ENCODE results near the gene TSPYL4.

The TSPYL4 gene

GRCh38 chr6:116229287-116229913 lies 24.5 kb downstream of the TSPYL4 start:
- Mint-ChIP-seq H3K27ac (no peak overlapping the region), H3K4me1 (ENCODE audit: low read depth) (no peaks in the 10 kb centered on the region), H3K36me3 (ENCODE audit: low read depth) (peaks cover 2% of the 10 kb centered on the region), H3K9me3 (no peaks in the 10 kb centered on the region), H3K27me3 (no peaks in the 10 kb centered on the region), H3K4me3 (no peak overlapping the region)
- intact Hi-C loops (cut with micrococcal nuclease), result no loop called here

- Mint-ChIP-seq H3K4me1 (ENCODE audit: low read depth) (peaks cover 5% of the 10 kb centered on the region), H3K9me3 (no peaks in the 10 kb centered on the region), H3K27me3 (no peaks in the 10 kb centered on the region), H3K4me3 (no peak overlapping the region), H3K27ac (no peak overlapping the region), H3K36me3 (ENCODE audit: low read depth) (peaks cover 11% of the 10 kb centered on the region)
- intact Hi-C loops (cut with micrococcal nuclease), result no loop called here
Measured at GRCh38 chr6:116223355-116223754, 30.5 kb downstream of the TSPYL4 start.

GRCh38 chr6:116221911-116222310 lies 32.0 kb downstream of the TSPYL4 start:
- peaks cover 11% of the 10 kb centered on the region for H3K36me3 Mint-ChIP-seq (ENCODE audit: low read depth)
- no peaks in the 10 kb centered on the region for H3K9me3 Mint-ChIP-seq
- H3K27me3 Mint-ChIP-seq, result no peaks in the 10 kb centered on the region
- H3K4me1 Mint-ChIP-seq (ENCODE audit: low read depth), result peaks cover 5% of the 10 kb centered on the region
- intact Hi-C loops (cut with micrococcal nuclease), result no loop called here
- H3K27ac Mint-ChIP-seq, result no peak overlapping the region
- no peak overlapping the region for H3K4me3 Mint-ChIP-seq

GRCh38 chr6:116221067-116221466 lies 32.8 kb downstream of the TSPYL4 start:
- intact Hi-C loops (cut with micrococcal nuclease), result no loop called here
- peaks cover 11% of the 10 kb centered on the region for H3K36me3 Mint-ChIP-seq (ENCODE audit: low read depth)
- H3K27ac Mint-ChIP-seq, result no peak overlapping the region
- no peak overlapping the region for H3K4me3 Mint-ChIP-seq
- H3K27me3 Mint-ChIP-seq, result no peaks in the 10 kb centered on the region
- no peaks in the 10 kb centered on the region for H3K9me3 Mint-ChIP-seq
- H3K4me1 Mint-ChIP-seq (ENCODE audit: low read depth), result peaks cover 5% of the 10 kb centered on the region

- no peak overlapping the region for H3K4me3 Mint-ChIP-seq
- H3K9me3 Mint-ChIP-seq, result no peaks in the 10 kb centered on the region
Measured at GRCh38 chr6:116218866-116219265, 35.0 kb downstream of the TSPYL4 start.

GRCh38 chr6:116218172-116218633 lies 35.7 kb downstream of the TSPYL4 start:
- Mint-ChIP-seq H3K27ac (no peak overlapping the region), H3K9me3 (no peaks in the 10 kb centered on the region), H3K4me1 (ENCODE audit: low read depth) (peaks cover 5% of the 10 kb centered on the region), H3K4me3 (no peak overlapping the region), H3K27me3 (no peaks in the 10 kb centered on the region), H3K36me3 (ENCODE audit: low read depth) (peaks cover under 1% of the 10 kb centered on the region)
- intact Hi-C loops (cut with micrococcal nuclease), result loop anchor here (1.0 to 2.0 kb wide), 2 partner anchors 343 to 427 kb away; no protein-coding TSS in a partner anchor

More at GRCh38 chr6:116218866-116219265, 35.0 kb downstream of the TSPYL4 start:
- Mint-ChIP-seq H3K27ac (no peak overlapping the region), H3K36me3 (ENCODE audit: low read depth) (peaks cover 6% of the 10 kb centered on the region), H3K4me1 (ENCODE audit: low read depth) (peaks cover 5% of the 10 kb centered on the region), H3K27me3 (no peaks in the 10 kb centered on the region)
- intact Hi-C loops (cut with micrococcal nuclease), result loop anchor here (1.0 to 2.0 kb wide), 2 partner anchors 342 to 426 kb away; no protein-coding TSS in a partner anchor

GRCh38 chr6:116217069-116217468 lies 36.8 kb downstream of the TSPYL4 start:
- H3K9me3 Mint-ChIP-seq, result no peaks in the 10 kb centered on the region
- peaks cover 5% of the 10 kb centered on the region for H3K4me1 Mint-ChIP-seq (ENCODE audit: low read depth)
- H3K27me3 Mint-ChIP-seq, result no peaks in the 10 kb centered on the region
- no peak overlapping the region for H3K4me3 Mint-ChIP-seq
- intact Hi-C loops (cut with micrococcal nuclease), result no loop called here
- H3K27ac Mint-ChIP-seq, result no peak overlapping the region
- no peaks in the 10 kb centered on the region for H3K36me3 Mint-ChIP-seq (ENCODE audit: low read depth)

GRCh38 chr6:116215414-116215813 lies 38.5 kb downstream of the TSPYL4 start:
- Mint-ChIP-seq H3K27ac (no peak overlapping the region), H3K4me1 (ENCODE audit: low read depth) (peaks cover 5% of the 10 kb centered on the region), H3K36me3 (ENCODE audit: low read depth) (no peaks in the 10 kb centered on the region), H3K27me3 (no peaks in the 10 kb centered on the region), H3K4me3 (no peak overlapping the region), H3K9me3 (no peaks in the 10 kb centered on the region)
- intact Hi-C loops (cut with micrococcal nuclease), result no loop called here

- Mint-ChIP-seq H3K36me3 (ENCODE audit: low read depth) (no peaks in the 10 kb centered on the region), H3K9me3 (no peaks in the 10 kb centered on the region), H3K4me1 (ENCODE audit: low read depth) (peaks cover 4% of the 10 kb centered on the region), H3K4me3 (no peak overlapping the region), H3K27ac (no peak overlapping the region), H3K27me3 (no peaks in the 10 kb centered on the region)
- intact Hi-C loops (cut with micrococcal nuclease), result no loop called here
Measured at GRCh38 chr6:116214681-116215080, 39.2 kb downstream of the TSPYL4 start.

GRCh38 chr6:116210750-116211425 lies 43.0 kb downstream of the TSPYL4 start:
- no peak overlapping the region for H3K27ac Mint-ChIP-seq
- H3K36me3 Mint-ChIP-seq (ENCODE audit: low read depth), result no peaks in the 10 kb centered on the region
- intact Hi-C loops (cut with micrococcal nuclease), result no loop called here
- no peaks in the 10 kb centered on the region for H3K9me3 Mint-ChIP-seq
- H3K4me1 Mint-ChIP-seq (ENCODE audit: low read depth), result no peaks in the 10 kb centered on the region
- H3K4me3 Mint-ChIP-seq, result no peak overlapping the region
- H3K27me3 Mint-ChIP-seq, result no peaks in the 10 kb centered on the region

GRCh38 chr6:116210316-116210715 lies 43.6 kb downstream of the TSPYL4 start:
- H3K4me1 Mint-ChIP-seq (ENCODE audit: low read depth), result no peaks in the 10 kb centered on the region
- no peaks in the 10 kb centered on the region for H3K27me3 Mint-ChIP-seq
- H3K36me3 Mint-ChIP-seq (ENCODE audit: low read depth), result no peaks in the 10 kb centered on the region
- H3K4me3 Mint-ChIP-seq, result no peak overlapping the region
- intact Hi-C loops (cut with micrococcal nuclease), result no loop called here
- H3K27ac Mint-ChIP-seq, result no peak overlapping the region
- no peaks in the 10 kb centered on the region for H3K9me3 Mint-ChIP-seq

- Mint-ChIP-seq H3K27ac (no peak overlapping the region), H3K4me3 (no peak overlapping the region), H3K9me3 (no peaks in the 10 kb centered on the region), H3K4me1 (ENCODE audit: low read depth) (no peaks in the 10 kb centered on the region), H3K27me3 (no peaks in the 10 kb centered on the region), H3K36me3 (ENCODE audit: low read depth) (no peaks in the 10 kb centered on the region)
- intact Hi-C loops (cut with micrococcal nuclease), result no loop called here
Measured at GRCh38 chr6:116208056-116208785, 45.7 kb downstream of the TSPYL4 start.

GRCh38 chr6:116206231-116206903 lies 47.5 kb downstream of the TSPYL4 start:
- H3K4me1 Mint-ChIP-seq (ENCODE audit: low read depth), result no peaks in the 10 kb centered on the region
- no peak overlapping the region for H3K4me3 Mint-ChIP-seq
- intact Hi-C loops (cut with micrococcal nuclease), result no loop called here
- no peaks in the 10 kb centered on the region for H3K9me3 Mint-ChIP-seq
- H3K27me3 Mint-ChIP-seq, result no peaks in the 10 kb centered on the region
- H3K36me3 Mint-ChIP-seq (ENCODE audit: low read depth), result no peaks in the 10 kb centered on the region
- no peak overlapping the region for H3K27ac Mint-ChIP-seq

- H3K36me3 Mint-ChIP-seq (ENCODE audit: low read depth), result no peaks in the 10 kb centered on the region
- H3K4me3 Mint-ChIP-seq, result no peak overlapping the region
- intact Hi-C loops (cut with micrococcal nuclease), result no loop called here
- H3K27ac Mint-ChIP-seq, result no peak overlapping the region
- no peaks in the 10 kb centered on the region for H3K9me3 Mint-ChIP-seq
- H3K4me1 Mint-ChIP-seq (ENCODE audit: low read depth), result no peaks in the 10 kb centered on the region
- H3K27me3 Mint-ChIP-seq, result no peaks in the 10 kb centered on the region
Measured at GRCh38 chr6:116205281-116205680, 48.6 kb downstream of the TSPYL4 start.

Measured in dendritic cell treated with granulocyte-macrophage colony-stimulating factor and Interleukin-4, amounts not matched to agents 40 ng/mL and 50 ng/mL, for 4 days (primary cell).